Stimulated activated CD8-positive, alpha-beta memory T cell treated with anti-CD3 and anti-CD28 coated beads, Interleukin-4, amount 100 ng/mL, for 1 hour (primary cell): Measurements from ENCODE around the gene PPOX.

Experiments used
- DNase-seq, 2 donors: peaks; one replicate each; pipeline ENCODE4 v3.0.0-alpha.2; 2020; ENCODE audit warnings: low read depth in 2 of 2, low spot score in 1 of 2

Gene PPOX

GRCh38 chr1:161153176-161153575, 13.1 kb upstream of the PPOX start:
- no peak for DNase-seq

DNA sequence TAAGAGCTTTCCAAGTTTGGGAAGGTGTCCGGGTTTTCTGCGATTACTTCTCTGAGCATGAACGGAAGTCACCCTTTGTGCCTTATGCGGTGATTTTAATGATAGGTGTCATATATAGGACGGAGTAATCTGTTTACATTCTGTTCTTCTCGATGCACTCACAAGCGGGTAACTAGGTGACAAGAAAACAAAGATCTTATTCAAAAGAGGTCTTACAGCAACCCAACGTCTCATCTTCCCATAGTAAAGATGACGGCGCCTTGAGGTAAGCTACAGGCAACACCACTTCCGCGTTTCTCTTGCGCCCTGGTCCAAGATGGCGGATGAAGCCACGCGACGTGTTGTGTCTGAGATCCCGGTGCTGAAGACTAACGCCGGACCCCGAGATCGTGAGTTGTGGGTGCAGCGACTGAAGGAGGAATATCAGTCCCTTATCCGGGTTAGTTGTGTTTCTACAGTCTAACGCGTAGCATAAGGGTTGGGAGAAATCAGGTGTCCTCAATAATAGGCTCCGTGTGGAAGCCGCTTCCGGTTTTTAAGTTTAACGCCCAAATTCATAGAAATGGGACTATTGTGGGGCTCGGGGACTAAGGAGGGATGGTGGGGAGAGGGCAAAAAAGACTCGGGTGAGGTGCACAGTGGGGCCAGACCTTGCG, 12.4 kb upstream of the PPOX start, which contains the start of gene UFC1:
TSS of gene UFC1 (plus strand) at position 297 of the 656 bp plus-strand sequence. CDS start at position 317, 20 bp downstream.
- DNase-seq = peak; percentile 50 to 60

DNA sequence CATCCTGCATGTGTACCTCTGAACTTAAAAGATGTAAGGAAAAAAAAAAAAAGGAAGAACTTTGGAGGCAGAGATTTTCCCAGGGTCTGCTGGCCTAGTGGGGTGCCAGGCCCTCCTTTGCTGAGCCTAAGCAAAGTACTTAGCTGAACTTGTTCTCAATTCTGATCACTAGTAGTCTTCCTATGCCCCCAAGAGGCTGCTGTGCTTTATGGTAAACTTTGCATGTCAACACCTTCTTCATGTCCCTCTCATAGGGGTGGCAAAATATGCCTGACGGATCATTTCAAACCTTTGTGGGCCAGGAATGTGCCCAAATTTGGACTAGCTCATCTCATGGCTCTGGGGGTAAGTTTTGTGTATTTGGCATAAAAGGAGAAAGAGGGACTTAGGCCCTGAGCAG, 8.4 kb upstream of the PPOX start:
- no peak for DNase-seq

DNA sequence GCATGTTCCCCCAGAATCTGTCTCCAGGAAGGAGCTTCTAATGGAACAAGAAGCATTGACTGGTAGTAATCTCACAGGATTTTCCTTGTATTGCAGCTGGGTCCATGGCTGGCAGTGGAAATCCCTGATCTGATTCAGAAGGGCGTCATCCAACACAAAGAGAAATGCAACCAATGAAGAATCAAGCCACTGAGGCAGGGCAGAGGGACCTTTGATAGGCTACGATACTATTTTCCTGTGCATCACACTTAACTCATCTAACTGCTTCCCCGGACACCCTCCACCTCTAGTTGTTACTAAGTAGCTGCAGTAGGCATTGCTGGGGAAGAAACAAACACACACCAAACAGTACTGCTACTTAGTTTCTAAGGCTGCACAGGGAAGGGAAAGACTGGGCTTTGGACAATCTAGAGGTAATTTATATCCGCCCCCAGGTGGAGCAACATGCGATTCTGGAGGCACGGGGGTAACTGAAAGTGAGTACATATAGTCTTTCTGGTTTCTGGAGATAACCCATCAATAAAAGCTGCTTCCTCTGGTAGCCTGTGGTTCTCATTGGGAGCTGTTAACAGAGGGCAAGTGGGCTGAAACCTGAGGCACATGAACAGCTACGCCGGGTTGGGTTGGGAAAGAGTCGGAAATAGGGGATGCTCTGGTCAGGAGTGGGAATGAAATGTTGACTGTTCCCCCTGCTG, 7.8 kb upstream of the PPOX start:
- DNase-seq = no peak

DNA sequence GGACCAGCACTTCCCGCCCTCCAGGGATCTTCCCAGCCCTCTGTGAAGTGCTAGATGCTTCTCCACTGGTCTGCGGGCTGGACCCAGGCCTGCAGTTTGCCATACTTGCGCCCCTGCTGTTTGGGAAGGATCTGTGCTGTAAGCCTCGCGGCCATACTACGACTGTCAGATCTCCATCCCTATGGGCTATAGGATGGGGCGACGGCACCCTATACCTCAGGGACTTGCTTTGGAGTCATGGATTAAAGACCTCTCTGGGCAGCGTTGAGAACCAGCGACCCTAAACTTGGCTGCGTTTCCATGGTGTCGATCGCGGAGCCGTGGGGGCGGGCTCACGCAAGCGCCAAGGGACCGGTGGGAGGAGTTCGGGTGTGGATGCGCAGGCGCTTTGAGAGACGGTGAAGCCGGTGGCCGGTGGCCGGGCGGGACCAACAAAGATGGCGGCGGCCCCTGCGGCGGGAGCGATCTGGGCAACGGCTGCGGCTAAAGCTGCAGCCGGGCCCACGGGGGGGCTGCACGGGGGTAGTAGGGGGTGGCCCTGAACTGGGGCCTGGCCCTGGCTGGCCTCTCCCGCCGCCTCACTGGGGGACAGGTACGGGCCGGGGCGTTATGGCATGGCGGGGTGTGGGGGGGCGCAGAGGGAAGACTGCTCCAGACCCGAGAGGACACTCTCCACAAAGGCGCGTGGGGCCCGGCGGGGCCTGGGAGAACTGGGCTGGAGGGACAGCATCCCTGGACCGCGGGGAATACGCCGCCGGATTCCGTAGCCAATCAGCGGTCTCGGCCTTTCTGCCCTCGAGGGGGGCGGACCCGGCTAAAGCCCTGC, 6.9 kb upstream of the PPOX start, which contains the start of gene USP21:
TSS of gene USP21 (plus strand) at position 414 of the 826 bp plus-strand sequence. CDS start 1,141 bp downstream, outside the sequence.
- DNase-seq = peak; percentile 80 to 86

DNA sequence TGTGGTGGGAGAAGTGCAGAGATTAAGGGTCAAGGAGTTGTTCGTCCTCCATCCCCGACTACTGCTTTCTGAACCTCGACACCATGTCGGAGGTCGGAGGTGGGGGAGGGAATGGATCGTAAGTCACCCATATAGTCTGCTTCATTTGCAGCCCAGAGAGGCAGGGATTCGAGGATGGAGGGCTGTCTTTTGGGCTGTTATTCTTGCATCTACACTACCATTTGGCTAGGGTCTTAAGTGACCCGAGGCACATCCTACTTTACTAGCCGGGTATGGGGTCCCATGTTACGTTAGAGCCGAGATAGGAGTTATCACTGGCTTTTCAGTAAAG, 6.3 kb upstream of the PPOX start:
- DNase-seq = no peak

GRCh38 chr1:161160671-161161145, 5.5 kb upstream of the PPOX start:
- DNase-seq = no peak

- no peak for DNase-seq
Measured at GRCh38 chr1:161161652-161162051, 4.6 kb upstream of the PPOX start.

DNA sequence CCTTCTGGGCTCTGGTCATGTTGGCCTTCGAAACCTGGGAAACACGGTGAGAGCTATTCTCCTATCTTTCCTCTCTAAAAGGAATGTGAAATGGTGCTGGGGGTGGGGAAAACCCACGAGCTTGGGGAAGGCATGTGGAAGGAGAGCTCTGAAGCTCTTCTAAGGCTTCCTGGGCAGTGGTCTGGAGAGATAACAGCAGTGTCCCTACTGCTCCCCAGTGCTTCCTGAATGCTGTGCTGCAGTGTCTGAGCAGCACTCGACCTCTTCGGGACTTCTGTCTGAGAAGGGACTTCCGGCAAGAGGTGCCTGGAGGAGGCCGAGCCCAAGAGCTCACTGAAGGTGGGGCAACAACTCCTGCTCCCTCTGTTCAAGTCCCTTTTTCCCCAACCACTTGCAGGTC, 4.2 kb upstream of the PPOX start:
- DNase-seq = no peak

- no peak for DNase-seq
Measured at GRCh38 chr1:161162806-161163205, 3.4 kb upstream of the PPOX start.

DNA sequence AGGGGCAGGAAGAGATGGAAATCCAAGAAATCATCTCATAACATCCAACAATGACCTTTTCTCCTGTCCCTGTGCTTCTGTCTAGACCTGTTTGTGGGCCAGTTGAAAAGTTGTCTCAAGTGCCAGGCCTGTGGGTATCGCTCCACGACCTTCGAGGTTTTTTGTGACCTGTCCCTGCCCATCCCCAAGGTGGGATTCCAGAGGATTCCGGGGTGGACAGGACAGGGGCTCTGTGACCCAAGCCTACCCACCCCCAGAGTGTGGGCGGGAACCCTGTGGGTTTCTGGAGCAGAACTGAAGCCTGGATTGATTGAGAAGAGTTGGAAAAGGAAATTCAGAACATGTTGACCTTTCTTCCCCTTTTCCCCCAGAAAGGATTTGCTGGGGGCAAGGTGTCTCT, 2.4 kb upstream of the PPOX start:
- DNase-seq = no peak

DNA sequence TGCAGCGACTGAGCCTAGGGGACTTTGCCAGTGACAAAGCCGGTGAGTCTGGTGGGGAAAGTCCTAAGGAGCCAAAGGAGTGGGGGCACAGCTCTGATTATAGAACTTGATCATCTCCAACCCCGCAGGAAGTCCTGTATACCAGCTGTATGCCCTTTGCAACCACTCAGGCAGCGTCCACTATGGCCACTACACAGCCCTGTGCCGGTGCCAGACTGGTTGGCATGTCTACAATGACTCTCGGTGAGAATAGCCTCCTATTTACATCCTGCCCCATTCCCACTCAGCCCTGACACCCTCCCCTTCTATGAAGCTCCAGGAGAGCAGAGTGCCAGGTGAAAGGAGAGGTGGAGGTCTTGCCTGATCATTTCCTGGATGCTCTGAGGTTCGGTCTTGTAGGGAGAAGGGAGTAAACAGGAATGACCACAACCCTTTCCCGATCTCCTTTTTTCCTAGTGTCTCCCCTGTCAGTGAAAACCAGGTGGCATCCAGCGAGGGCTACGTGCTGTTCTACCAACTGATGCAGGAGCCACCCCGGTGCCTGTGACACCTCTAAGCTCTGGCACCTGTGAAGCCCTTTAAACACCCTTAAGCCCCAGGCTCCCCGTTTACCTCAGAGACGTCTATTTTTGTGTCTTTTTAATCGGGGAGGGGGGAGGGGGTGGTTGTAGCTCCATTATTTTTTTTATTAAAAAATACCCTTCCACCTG, 1.2 kb upstream of the PPOX start:
- DNase-seq = no peak

DNA sequence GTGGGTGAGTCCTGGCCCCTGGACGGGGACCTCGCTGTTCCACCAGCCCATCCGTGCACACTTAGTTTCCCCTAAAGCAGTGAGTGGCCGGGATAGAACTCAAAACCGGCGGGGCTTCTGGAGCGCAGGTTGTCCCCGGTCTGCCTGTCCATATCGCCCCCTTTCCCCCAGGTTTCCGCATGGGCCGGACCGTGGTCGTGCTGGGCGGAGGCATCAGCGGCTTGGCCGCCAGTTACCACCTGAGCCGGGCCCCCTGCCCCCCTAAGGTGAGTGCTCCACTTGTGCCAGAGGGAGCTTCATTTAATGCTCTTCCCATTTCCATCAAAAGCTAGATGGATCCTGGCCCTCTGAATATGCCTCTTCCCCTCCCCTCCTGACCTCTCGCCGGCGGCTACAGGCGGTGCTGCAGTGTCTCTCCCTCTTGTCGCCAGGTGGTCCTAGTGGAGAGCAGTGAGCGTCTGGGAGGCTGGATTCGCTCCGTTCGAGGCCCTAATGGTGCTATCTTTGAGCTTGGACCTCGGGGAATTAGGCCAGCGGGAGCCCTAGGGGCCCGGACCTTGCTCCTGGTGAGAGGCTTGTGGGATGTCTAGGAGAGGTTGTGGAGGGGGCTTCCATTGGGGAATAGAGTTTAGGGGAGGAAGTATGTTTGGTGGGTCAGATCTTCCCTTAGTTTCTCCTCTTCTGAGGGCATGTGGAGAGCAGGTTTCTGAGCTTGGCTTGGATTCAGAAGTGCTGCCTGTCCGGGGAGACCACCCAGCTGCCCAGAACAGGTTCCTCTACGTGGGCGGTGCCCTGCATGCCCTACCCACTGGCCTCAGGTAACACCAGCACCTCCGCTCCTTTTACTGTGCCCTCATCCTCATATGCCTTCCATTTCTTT, 683 bp downstream of the PPOX start:
- no peak for DNase-seq

DNA sequence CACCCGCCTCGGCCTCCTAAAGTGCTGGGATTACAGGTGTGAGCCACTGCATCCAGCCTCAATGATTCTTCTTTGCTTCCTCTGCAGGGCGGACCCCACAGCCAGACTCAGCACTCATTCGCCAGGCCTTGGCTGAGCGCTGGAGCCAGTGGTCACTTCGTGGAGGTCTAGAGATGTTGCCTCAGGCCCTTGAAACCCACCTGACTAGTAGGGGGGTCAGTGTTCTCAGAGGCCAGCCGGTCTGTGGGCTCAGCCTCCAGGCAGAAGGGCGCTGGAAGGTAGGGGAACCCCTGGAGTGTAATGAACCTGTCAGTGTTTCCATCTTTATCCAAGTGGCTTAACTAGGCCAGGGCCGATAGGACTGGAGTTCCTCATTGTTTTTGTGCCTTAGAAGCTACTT, 2.7 kb downstream of the PPOX start:
- no peak for DNase-seq

DNA sequence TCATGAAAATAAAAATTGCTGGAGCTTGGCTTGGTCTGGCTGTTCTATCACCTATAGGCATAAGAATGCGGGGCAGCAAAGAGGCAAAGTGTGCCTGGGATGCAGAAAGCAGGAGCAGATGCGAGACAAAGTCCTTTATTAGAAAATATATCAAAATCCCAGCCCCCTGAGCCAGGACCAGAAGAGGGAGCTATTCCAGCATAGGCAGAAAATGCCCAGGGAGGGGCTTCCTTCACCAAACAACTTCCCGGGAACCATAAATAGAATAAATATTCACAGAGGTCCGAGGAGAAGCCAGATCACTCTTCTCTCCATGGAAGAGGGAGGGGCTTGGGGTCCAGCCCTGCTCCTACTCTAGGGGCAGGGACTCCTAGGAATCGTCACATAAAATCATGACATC, 5.0 kb downstream of the PPOX start:
- no peak for DNase-seq

DNA sequence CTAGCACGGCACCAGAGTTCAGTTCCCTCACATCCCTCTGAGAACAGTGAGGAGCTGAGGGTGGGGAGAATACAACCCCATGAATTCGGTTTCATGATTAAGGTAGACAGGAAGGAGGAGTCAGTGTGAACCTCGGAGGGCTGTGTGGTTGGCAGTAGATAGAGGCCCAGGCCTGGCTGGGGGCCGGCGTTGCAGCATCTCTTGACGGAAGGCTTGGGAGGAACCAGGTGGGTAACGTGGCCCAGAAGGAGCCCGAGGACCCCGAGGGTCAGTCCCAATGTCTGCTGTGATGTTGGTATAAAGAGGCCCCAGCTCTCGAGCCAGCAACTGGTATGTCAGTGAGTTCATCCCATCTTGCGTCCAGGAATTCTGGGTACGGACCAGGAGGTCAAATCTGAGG, 5.5 kb downstream of the PPOX start:
- no peak for DNase-seq

GRCh38 chr1:161172349-161172748, 6.1 kb downstream of the PPOX start:
- no peak for DNase-seq

DNA sequence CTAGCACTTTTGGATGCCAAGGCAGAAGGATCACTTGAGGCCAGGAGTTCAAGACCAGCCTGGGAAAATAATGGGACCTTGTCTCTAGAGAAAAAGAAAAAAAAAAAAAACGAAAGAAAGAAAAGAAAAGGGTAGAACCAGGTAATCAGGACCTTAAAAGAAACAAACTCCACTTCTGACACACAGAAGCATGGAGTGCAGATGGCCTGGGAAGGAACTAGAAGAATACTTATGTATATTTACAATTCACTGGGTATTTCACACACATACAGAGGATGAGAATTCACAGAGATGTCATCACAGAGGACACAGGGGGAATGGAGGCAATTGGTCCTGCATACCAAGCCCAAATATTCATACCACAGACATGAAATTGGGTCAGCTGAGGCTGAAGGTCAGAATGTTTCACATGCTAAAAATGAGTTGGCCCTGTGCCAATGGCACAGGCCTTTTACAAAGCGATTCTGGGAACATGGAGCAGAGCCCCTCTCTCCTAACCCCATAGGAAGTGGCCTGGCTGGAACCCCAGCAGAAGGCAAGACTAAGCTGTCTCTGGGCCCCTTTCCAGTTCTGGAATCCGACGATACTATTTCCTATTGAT, 6.7 kb downstream of the PPOX start:
- DNase-seq = no peak

- DNase-seq = no peak
Measured at GRCh38 chr1:161173711-161174110, 7.5 kb downstream of the PPOX start.

GRCh38 chr1:161174911-161175310, 8.7 kb downstream of the PPOX start:
- DNase-seq = no peak
